ENCODE data around the gene CENPS. TPM values are rescaled to one million over a fixed set of nuclear protein-coding genes. Genes with fewer than 3 reads are reported as not detected.

The CENPS gene
- total and polyA plus RNA-seq, 2 of the 8 experiments (the other 6 are each of a cell fraction or from before 2014, with no cell fraction given): 7.8 to 20.3 TPM

DNA sequence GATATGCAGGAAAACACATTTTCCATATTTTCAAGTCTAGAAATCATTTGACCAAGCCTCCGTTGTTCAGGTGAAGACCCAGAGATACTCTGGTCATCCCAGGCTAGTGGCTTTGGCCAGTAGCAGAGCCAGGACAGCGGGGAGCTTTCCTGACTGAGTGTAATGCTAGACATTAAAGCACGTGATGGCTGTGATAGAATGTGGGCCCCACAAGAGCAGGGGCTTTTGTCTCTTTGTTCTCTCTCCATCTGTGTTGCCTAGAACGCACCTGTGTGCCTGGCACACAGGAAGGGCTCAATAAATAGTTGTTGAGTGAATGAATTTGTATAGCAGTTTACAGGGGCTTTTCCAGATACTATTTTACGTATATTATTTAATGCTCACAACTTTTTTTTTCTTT lies 10.6 kb downstream of the CENPS start:
- Histone ChIP-seq H3K36me3 (ENCODE audit: control insufficient read depth in 2 of 4, insufficient read depth in 4 of 4, low read length in 3 of 4) (peaks cover 0 to 9% (median 0%) of the 10 kb centered on the region in 4 experiments; a peak in 2 of 8 replicates), H3K79me2 (ENCODE audit: control insufficient read depth in 1 of 2, insufficient read depth in 2 of 2, low read length in 2 of 2) (no peaks in the 10 kb centered on the region), H3K27me3 (replicated peaks in 1 of 4; ENCODE audit: control insufficient read depth in 3 of 4, extremely low read depth in 1 of 4, insufficient read depth in 3 of 4, low read length in 3 of 4) (no peaks in the 10 kb centered on the region; a peak in 1 of 7 replicates), H2BK15ac (ENCODE audit: low read length) (no peak overlapping the region), H4K8ac (ENCODE audit: extremely low read depth, insufficient read depth, low read length) (no peak overlapping the region), H3K23ac (ENCODE audit: insufficient read length) (no peak overlapping the region), H3K27ac (ENCODE audit: low read depth, low read length) (no peak overlapping the region), H2BK20ac (ENCODE audit: low read length) (no peak overlapping the region), H3K4me1 (replicated peaks in 1 of 4; ENCODE audit: control insufficient read depth in 3 of 4, insufficient read depth in 4 of 4, low read length in 3 of 4) (no peaks in the 10 kb centered on the region), H4K91ac (replicated peaks; ENCODE audit: insufficient read length, low read length) (no peak overlapping the region), H3K23me2 (ENCODE audit: low read depth, low read length) (no peaks in the 10 kb centered on the region; the same call in 1 of the 2 replicates), H3K9ac (replicated peaks in 1 of 4; ENCODE audit: extremely low read depth in 1 of 4, low read depth in 3 of 4, low read length in 3 of 4) (no peak overlapping the region), H3K9me3 (ENCODE audit: insufficient read depth in 2 of 2, low read depth in 1 of 2, low read length in 1 of 2) (no peaks in the 10 kb centered on the region), H2AFZ (ENCODE audit: low read length) (no peak overlapping the region), H3K79me1 (ENCODE audit: low read depth, low read length) (no peaks in the 10 kb centered on the region; the same call in 1 of the 2 replicates), H3K4me2 (ENCODE audit: insufficient read depth in 1 of 2, low read depth in 2 of 2, low read length in 2 of 2) (no peak overlapping the region), H3K4me3 (ENCODE audit: extremely low read depth in 1 of 4, insufficient read depth in 2 of 4, low read depth in 3 of 4, low read length in 4 of 4) (no peak overlapping the region), H4K20me1 (replicated peaks in 1 of 2; ENCODE audit: control insufficient read depth in 1 of 2, insufficient read depth in 2 of 2, low read length in 2 of 2) (no peaks in the 10 kb centered on the region), H3K4ac (replicated peaks; ENCODE audit: insufficient read length, low read depth, low read length) (no peak overlapping the region), H2BK12ac (ENCODE audit: low read depth, low read length) (no peak overlapping the region), H2BK120ac (replicated peaks; ENCODE audit: low read depth, low read length) (no peak overlapping the region), H3K14ac (ENCODE audit: insufficient read length) (no peak overlapping the region), H3K56ac (replicated peaks; ENCODE audit: insufficient read length, low read depth, low read length) (no peak overlapping the region), H2AK5ac (ENCODE audit: low read depth, low read length) (no peak overlapping the region), H3K18ac (ENCODE audit: extremely low read depth, low read length) (no peak overlapping the region), H4K5ac (ENCODE audit: insufficient read length, low read depth, low read length) (no peak overlapping the region), H2BK5ac (ENCODE audit: low read depth, low read length) (no peak overlapping the region)
- CTCF ChIA-PET (ENCODE audit: partially characterized antibody): interaction anchor here (3.2 kb wide), 1 partner anchor 10 kb away, joined by 12 read pairs; the partner anchor contains the start of gene CENPS
- POLR2A ChIA-PET (ENCODE audit: partially characterized antibody): interaction anchor here (1.1 to 1.6 kb wide), 2 partner anchors 10 to 72 kb away, joined by 3 read pairs; partner anchors contain the start of gene CENPS
- 92% methylated on average over 5 of the region's 5 CpGs; no CpG with 5 or more reads in 1 of the 2 experiments for WGBS, 2 experiments (ENCODE audit: extremely low coverage in 1 of 2, insufficient coverage in 1 of 2, insufficient read length in 1 of 2, insufficient replicate concordance in 2 of 2, low coverage in 1 of 2, low lambda C conversion rate in 2 of 2, missing lambda C conversion rate in 1 of 2)
- DNase-seq (ENCODE audit: low read depth in 1 of 2, low spot score in 2 of 2): no peak
- FAIRE-seq: no peak
- no peak for TF ChIP-seq TAF1 (IDR thresholded peaks at IDR 0.05; ENCODE audit: low read depth, low read length)
- TF ChIP-seq CHD1 (IDR thresholded peaks at IDR 0.05; ENCODE audit: low read depth, low read length): no peak
- TF ChIP-seq RNF2 (IDR thresholded peaks at IDR 0.05; ENCODE audit: borderline replicate concordance, low read depth, low read length, missing control alignments, poor library complexity, severe bottlenecking): no peak
- TF ChIP-seq EGR1 (IDR thresholded peaks at IDR 0.05; ENCODE audit: borderline replicate concordance, low read depth, low read length): no peak
- TF ChIP-seq BACH1 (IDR thresholded peaks at IDR 0.05; ENCODE audit: low read length): no peak
- TF ChIP-seq SP4 (IDR thresholded peaks at IDR 0.05; ENCODE audit: low read length): no peak
- TF ChIP-seq SAP30 (IDR thresholded peaks at IDR 0.05; ENCODE audit: insufficient read depth, insufficient replicate concordance, low read length): no peak
- no peak for TF ChIP-seq JUN (IDR thresholded peaks at IDR 0.05; ENCODE audit: low read depth, low read length)
- no peak for TF ChIP-seq SP2 (IDR thresholded peaks at IDR 0.05; ENCODE audit: low read length)
- TF ChIP-seq RBBP5 (IDR thresholded peaks at IDR 0.05; ENCODE audit: borderline replicate concordance, low read depth, low read length): no peak
- TF ChIP-seq POLR2A (IDR thresholded peaks at IDR 0.05; ENCODE audit: control extremely low read depth in 1 of 2, low read depth in 2 of 2, low read length in 2 of 2): no peak
- TF ChIP-seq POLR2AphosphoS5 (IDR thresholded peaks at IDR 0.05; ENCODE audit: low read depth, low read length): no peak
- no peak for TF ChIP-seq TAF7 (optimal IDR thresholded peaks at IDR 0.05; ENCODE audit: borderline replicate concordance, low read depth, low read length)

Data from H1 (cell line).